ENCODE results near the gene RIMKLA. TPM values are rescaled to one million over a fixed set of nuclear protein-coding genes. Genes with fewer than 3 reads are reported as not detected.

RIMKLA gene
- total RNA-seq, 1 donor: not detected

DNA sequence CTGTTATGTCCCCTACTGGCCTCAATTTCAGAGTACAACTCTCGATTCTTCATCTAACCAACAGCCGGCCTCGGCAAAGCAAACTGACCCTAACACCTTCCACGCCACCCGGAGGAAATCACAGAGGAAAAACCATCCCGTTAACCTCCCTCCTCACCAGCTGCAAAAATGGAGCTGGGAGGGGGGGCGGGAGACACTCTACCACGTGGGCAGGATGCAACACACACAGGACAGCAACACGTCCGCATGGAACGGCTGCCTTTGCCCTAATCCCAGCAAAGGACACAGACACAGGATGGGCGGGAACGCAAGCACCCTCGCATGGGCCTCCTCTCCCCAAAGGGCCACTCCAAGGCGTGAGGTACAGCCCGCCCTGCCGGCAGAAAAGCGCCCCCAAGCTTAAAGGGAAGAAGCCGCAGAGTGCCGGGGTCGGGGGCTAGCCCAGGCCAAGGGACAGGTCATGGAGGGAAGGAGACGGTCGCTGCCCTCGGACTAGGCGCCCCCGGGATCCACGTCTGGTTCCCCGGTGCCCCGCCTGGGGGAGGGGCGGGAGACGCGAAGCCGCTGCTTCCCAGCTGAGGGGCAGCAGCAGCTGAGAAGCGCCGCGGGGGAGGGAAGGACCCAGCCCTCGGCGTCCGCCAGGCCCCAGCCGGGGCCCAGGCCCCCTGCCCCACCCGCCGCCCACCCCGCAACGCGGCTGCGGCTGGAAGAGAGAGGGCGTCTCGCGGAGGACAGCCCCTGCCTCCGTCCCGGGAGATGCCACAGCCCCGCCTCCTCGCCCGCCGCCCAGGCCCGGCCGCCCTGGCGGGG lies 46.1 kb upstream of the RIMKLA start:
- no peaks in the 10 kb centered on the region for H3K36me3 ChIP-seq (ENCODE audit: insufficient read depth, low read length)
- peaks cover 56% of the 10 kb centered on the region for H3K79me2 ChIP-seq (ENCODE audit: insufficient read depth, low read length)
- peak overlapping the region; percentile 80 for H3K27ac ChIP-seq (ENCODE audit: low read depth, low read length)
- H3K27me3 ChIP-seq (ENCODE audit: insufficient read depth, low read length): no peaks in the 10 kb centered on the region
- H2AFZ ChIP-seq (ENCODE audit: low read length): peak overlapping the region; percentile 82
- H3K4me3 ChIP-seq (ENCODE audit: insufficient read depth, low read length): peak overlapping the region; percentile 95
- H3K9me3 ChIP-seq (ENCODE audit: low read depth, low read length): no peaks in the 10 kb centered on the region
- peaks cover 41% of the 10 kb centered on the region for H4K20me1 ChIP-seq (ENCODE audit: insufficient read depth, low read length)
- peak; percentile 95 for DNase-seq (ENCODE audit: insufficient read length, low spot score, missing footprints)
- TF ChIP-seq, protein P1, sequence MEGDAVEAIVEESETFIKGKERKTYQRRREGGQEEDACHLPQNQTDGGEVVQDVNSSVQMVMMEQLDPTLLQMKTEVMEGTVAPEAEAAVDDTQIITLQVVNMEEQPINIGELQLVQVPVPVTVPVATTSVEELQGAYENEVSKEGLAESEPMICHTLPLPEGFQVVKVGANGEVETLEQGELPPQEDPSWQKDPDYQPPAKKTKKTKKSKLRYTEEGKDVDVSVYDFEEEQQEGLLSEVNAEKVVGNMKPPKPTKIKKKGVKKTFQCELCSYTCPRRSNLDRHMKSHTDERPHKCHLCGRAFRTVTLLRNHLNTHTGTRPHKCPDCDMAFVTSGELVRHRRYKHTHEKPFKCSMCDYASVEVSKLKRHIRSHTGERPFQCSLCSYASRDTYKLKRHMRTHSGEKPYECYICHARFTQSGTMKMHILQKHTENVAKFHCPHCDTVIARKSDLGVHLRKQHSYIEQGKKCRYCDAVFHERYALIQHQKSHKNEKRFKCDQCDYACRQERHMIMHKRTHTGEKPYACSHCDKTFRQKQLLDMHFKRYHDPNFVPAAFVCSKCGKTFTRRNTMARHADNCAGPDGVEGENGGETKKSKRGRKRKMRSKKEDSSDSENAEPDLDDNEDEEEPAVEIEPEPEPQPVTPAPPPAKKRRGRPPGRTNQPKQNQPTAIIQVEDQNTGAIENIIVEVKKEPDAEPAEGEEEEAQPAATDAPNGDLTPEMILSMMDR (IDR thresholded peaks at IDR 0.05; ENCODE audit: extremely low read depth, low read depth, low read length): no peak
- peak overlapping the region; percentile 85 for H3K4me2 ChIP-seq (ENCODE audit: insufficient read depth, low read length)
- H3K4me1 ChIP-seq (ENCODE audit: insufficient read depth, low read length): peaks cover 19% of the 10 kb centered on the region

DNA sequence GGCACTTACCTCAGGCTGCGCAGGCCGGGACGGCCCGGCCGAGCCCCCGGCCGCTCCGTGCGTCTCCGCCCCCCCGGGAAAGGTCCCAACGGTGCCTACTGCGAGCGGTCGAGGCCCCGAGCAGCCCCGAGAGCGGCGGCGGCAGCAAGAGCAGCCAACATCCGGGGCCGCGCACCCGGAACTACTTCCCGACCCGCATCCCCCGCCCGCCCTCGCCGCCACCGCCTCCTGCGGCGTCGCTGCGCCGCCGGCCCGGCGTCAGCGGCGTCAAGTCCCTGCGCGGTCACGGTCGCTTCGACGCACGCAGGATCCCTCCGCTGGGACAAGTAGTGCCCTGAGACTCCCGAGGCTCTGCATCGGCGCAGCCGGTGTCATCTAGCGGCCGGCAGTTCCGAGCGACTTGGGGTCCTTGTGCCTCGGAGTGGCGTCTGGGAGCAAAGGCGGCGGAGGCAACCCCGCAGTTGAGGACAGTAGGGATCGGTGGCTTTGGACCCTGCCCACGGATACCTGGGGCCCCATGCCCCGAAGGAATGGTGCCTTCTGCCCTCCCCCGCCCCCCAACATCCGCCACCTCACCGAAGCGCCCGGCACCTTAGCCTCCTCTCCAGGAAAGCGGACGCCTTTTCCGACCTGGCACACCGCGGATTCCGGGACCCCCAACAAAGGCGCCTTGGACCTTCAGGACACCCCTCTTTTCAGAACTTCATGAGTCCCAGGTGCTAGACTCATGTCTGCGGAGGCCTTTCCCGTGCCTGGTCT lies 45.4 kb upstream of the RIMKLA start, which contains the start of gene FOXJ3:
FOXJ3 (minus strand) TSS at position 186 of the 759 bp plus-strand sequence. CDS start 24,142 bp downstream, outside the sequence.
- H3K36me3 ChIP-seq (ENCODE audit: insufficient read depth, low read length): no peaks in the 10 kb centered on the region
- peaks cover 48% of the 10 kb centered on the region for H3K79me2 ChIP-seq (ENCODE audit: insufficient read depth, low read length)
- no peaks in the 10 kb centered on the region for H3K27me3 ChIP-seq (ENCODE audit: insufficient read depth, low read length)
- peaks cover 36% of the 10 kb centered on the region for H4K20me1 ChIP-seq (ENCODE audit: insufficient read depth, low read length)
- H3K27ac ChIP-seq (ENCODE audit: low read depth, low read length): peak within 1 kb of the TSS; percentile 82
- peak; percentile 97 for DNase-seq (ENCODE audit: insufficient read length, low spot score, missing footprints)
- no peaks in the 10 kb centered on the region for H3K9me3 ChIP-seq (ENCODE audit: low read depth, low read length)
- peak within 1 kb of the TSS; percentile 95 for H3K4me3 ChIP-seq (ENCODE audit: insufficient read depth, low read length)
- H3K4me2 ChIP-seq (ENCODE audit: insufficient read depth, low read length): peak within 1 kb of the TSS; percentile 85
- peaks cover 19% of the 10 kb centered on the region for H3K4me1 ChIP-seq (ENCODE audit: insufficient read depth, low read length)
- TF ChIP-seq, protein P1 (IDR thresholded peaks at IDR 0.05; ENCODE audit: extremely low read depth, low read depth, low read length): no peak
- peak within 1 kb of the TSS; percentile 97 for H2AFZ ChIP-seq (ENCODE audit: low read length)

DNA sequence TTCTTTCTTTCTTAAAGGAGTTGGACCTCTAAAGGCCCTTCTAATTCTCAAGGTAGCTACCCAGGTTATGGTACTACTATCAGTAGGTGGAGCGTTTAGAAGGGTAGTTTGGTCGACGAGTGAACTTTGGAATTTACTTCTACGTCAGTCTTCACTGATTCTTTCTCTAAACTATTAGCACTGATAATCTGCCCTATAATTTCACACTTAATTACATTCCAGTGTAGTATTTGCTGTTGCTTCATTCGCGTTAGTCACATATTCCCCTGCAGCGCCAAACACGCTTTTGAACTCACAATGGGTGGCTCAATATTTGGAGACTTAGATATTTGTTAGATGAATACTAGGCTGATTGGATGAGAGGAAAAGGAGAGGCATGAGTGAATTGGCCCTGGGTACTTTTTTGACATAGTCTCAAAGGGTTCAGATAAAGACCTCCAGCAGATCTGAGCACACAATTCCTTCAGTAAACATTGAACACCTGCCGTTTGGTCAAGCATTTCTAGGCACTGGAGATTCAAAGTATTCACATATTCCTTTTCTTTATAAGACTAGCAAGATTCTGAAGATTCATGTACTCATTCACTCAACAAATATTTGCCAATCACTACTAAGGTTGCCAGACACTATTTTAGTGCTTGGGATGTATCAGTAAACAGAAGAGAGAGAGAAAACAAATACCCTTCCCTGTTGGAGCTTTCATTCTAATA lies 44.6 kb upstream of the RIMKLA start:
- Histone ChIP-seq H3K4me2 (ENCODE audit: insufficient read depth, low read length) (peak overlapping the region; percentile 85), H3K27ac (ENCODE audit: low read depth, low read length) (peak overlapping the region; percentile 82), H3K4me3 (ENCODE audit: insufficient read depth, low read length) (peak overlapping the region; percentile 95), H2AFZ (ENCODE audit: low read length) (peak overlapping the region; percentile 97), H3K27me3 (ENCODE audit: insufficient read depth, low read length) (no peaks in the 10 kb centered on the region), H3K9me3 (ENCODE audit: low read depth, low read length) (no peaks in the 10 kb centered on the region), H3K79me2 (ENCODE audit: insufficient read depth, low read length) (peaks cover 41% of the 10 kb centered on the region), H3K36me3 (ENCODE audit: insufficient read depth, low read length) (no peaks in the 10 kb centered on the region), H4K20me1 (ENCODE audit: insufficient read depth, low read length) (peaks cover 30% of the 10 kb centered on the region), H3K4me1 (ENCODE audit: insufficient read depth, low read length) (peaks cover 19% of the 10 kb centered on the region)
- TF ChIP-seq, protein P1 (IDR thresholded peaks at IDR 0.05; ENCODE audit: extremely low read depth, low read depth, low read length): no peak
- peak; percentile 88 for DNase-seq (ENCODE audit: insufficient read length, low spot score, missing footprints)
